Keratinocyte (primary cell): ENCODE measurements around the gene ANKFN1. TPM values are rescaled to one million over a fixed set of nuclear protein-coding genes. Genes with fewer than 3 reads are reported as not detected.

Experiments
- DNase-seq: peaks from one replicate; pipeline ENCODE4 v3.0.0-alpha.2; 2011; ENCODE audit warnings: low read depth, missing footprints, low spot score
- FAIRE-seq: peaks from 2 replicates; lab custom pipeline; 2011; peaks lifted over from hg19 to GRCh38; lab: Jason Lieb, UNC
- H2AFZ ChIP-seq: 2 replicates; pipeline ENCODE4 v1.6.0; 2012; ENCODE audit warnings: low read length, control low read depth, inconsistent platforms; ENCODE audit not compliant: control insufficient read depth
- H3K27ac ChIP-seq: 2 replicates; pipeline ENCODE4 v1.5.1; 2011; ENCODE audit warnings: low read length; ENCODE audit not compliant: control insufficient read depth, insufficient read depth
- H3K27me3 ChIP-seq: 3 replicates; pipeline ENCODE4 v1.6.0; 2011; ENCODE audit warnings: low read length; ENCODE audit not compliant: control insufficient read depth, insufficient read depth; ENCODE audit errors: extremely low read depth
- H3K36me3 ChIP-seq, 2 experiments: 2 replicates in 1 of 2; 3 replicates in 1 of 2; pipeline ENCODE4 v1.5.1; 2011; ENCODE audit warnings: low read length in 2 of 2, mild to moderate bottlenecking in 1 of 2; ENCODE audit not compliant: control insufficient read depth in 2 of 2, insufficient read depth in 2 of 2; ENCODE audit errors: extremely low read depth in 1 of 2
- H3K4me1 ChIP-seq: 3 replicates; pipeline ENCODE4 v1.5.1; 2011; ENCODE audit warnings: low read length; ENCODE audit not compliant: control insufficient read depth, insufficient read depth; ENCODE audit errors: extremely low read depth
- H3K4me2 ChIP-seq: 3 replicates; pipeline ENCODE4 v1.6.0; 2011; ENCODE audit warnings: low read depth, low read length; ENCODE audit not compliant: control insufficient read depth, insufficient read depth; ENCODE audit errors: extremely low read depth
- H3K4me3 ChIP-seq, 3 experiments: fragments of 200-600 bp in 1 of 3; sonication (generic) in 1 of 3; 2 replicates in 2 of 3; 3 replicates in 1 of 3; pipeline ENCODE4 v1.5.1; 2011 to 2016; ENCODE audit warnings: low read length in 3 of 3, mild to moderate bottlenecking in 3 of 3, control low read depth in 2 of 3, inconsistent platforms in 1 of 3, low read depth in 1 of 3, mixed read lengths in 1 of 3, mixed run types in 1 of 3, moderate library complexity in 1 of 3; ENCODE audit not compliant: control insufficient read depth in 2 of 3, insufficient read depth in 2 of 3; ENCODE audit errors: extremely low read depth in 1 of 3
- H3K79me2 ChIP-seq: 2 replicates; pipeline ENCODE4 v1.6.0; 2012; ENCODE audit warnings: low read length; ENCODE audit not compliant: control insufficient read depth, insufficient read depth
- H3K9ac ChIP-seq: 3 replicates; pipeline ENCODE4 v1.6.0; 2011; ENCODE audit warnings: low read length; ENCODE audit not compliant: control insufficient read depth, insufficient read depth; ENCODE audit errors: extremely low read depth
- H3K9me1 ChIP-seq: 3 replicates; pipeline ENCODE4 v1.6.0; 2011; ENCODE audit warnings: low read length; ENCODE audit not compliant: control insufficient read depth, insufficient read depth; ENCODE audit errors: extremely low read depth
- H3K9me3 ChIP-seq: 2 replicates; pipeline ENCODE4 v1.5.1; 2012; ENCODE audit warnings: low read depth, low read length; ENCODE audit not compliant: control insufficient read depth
- H4K20me1 ChIP-seq: 3 replicates; pipeline ENCODE4 v1.6.0; 2011; ENCODE audit warnings: low read length; ENCODE audit not compliant: control insufficient read depth, insufficient read depth; ENCODE audit errors: extremely low read depth
- EZH2 ChIP-seq: IDR thresholded peaks from one replicate; pipeline ENCODE4 v1.6.1; 2012; ENCODE audit warnings: inconsistent platforms, mild to moderate bottlenecking, low read length, moderate library complexity
- dilution Hi-C: fragments of 300-500 bp; cut with MboI; formaldehyde crosslinking; loops from one replicate; pipeline ENCODE4 v1.7.0; 2020; ENCODE audit warnings: low sequenced_read_pairs; ENCODE audit not compliant: extremely low pct_ligation_motif_present
- polyA plus RNA-seq, 5 experiments: library from polyadenylated mRNA; depleted of rRNA in 3 of 5; stranded (reverse) in 3 of 5; stranded (forward) in 1 of 5; unstranded in 1 of 5; fragments of >200 nt; gene quantifications; 1 replicate in 1 of 5; 2 replicates in 3 of 5; 3 replicates in 1 of 5; pipeline versions ENCODE4 v1.2.1 to v1.2.3, GENCODE V29; 2011 to 2012; ENCODE audit warnings: missing spikeins in 2 of 5, low read depth in 1 of 5, low replicate concordance in 1 of 5
- TF ChIP-seq, protein P1 (sequence below), 3 experiments: IDR thresholded peaks in 1 of 3; conservative IDR thresholded peaks in 1 of 3; optimal IDR thresholded peaks in 1 of 3; 2 replicates in 2 of 3; 3 replicates in 1 of 3; pipeline versions ENCODE3 to v1.5.1; 2011; ENCODE audit warnings: low read length in 3 of 3, mild to moderate bottlenecking in 3 of 3, moderate library complexity in 2 of 3, control low read depth in 1 of 3, inconsistent platforms in 1 of 3; ENCODE audit not compliant: insufficient read depth in 2 of 3; ENCODE audit errors: extremely low read depth in 1 of 3

ANKFN1 gene
- polyA plus RNA-seq, 1 donor (not counting 4 experiments of a cell fraction or from before 2014, with no cell fraction given) = 0.12 TPM

DNA sequence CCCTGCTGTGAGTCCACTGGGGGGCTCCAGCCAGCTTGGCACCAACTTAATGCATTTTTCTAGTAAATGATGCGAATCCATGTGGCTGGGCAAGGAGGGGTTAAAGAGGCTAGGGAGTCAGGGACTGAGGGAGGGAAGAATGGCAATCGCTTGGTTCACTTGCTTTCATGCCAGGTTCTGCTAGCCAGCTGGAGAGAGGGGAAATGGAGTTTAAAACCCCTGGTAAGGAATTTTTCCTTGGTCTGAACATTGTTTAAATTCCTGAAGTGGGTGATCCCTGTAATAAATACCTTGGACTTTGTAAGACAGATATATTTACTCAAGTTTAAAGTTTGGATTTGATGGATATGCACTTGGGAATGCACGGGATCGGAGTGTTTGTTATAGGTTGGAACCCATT, 22.8 kb downstream of the ANKFN1 start:
- Histone ChIP-seq H3K27me3 (no peaks in the 10 kb centered on the region), H3K4me3 (no peak overlapping the region), H3K9ac (no peak overlapping the region), H3K79me2 (no peaks in the 10 kb centered on the region), H2AFZ (no peak overlapping the region), H3K9me1 (no peaks in the 10 kb centered on the region), H3K36me3 (no peaks in the 10 kb centered on the region), H4K20me1 (no peaks in the 10 kb centered on the region), H3K4me2 (no peak overlapping the region), H3K9me3 (no peaks in the 10 kb centered on the region), H3K27ac (no peak overlapping the region), H3K4me1 (no peaks in the 10 kb centered on the region)
- dilution Hi-C loops = no loop called here
- TF ChIP-seq, protein P1, sequence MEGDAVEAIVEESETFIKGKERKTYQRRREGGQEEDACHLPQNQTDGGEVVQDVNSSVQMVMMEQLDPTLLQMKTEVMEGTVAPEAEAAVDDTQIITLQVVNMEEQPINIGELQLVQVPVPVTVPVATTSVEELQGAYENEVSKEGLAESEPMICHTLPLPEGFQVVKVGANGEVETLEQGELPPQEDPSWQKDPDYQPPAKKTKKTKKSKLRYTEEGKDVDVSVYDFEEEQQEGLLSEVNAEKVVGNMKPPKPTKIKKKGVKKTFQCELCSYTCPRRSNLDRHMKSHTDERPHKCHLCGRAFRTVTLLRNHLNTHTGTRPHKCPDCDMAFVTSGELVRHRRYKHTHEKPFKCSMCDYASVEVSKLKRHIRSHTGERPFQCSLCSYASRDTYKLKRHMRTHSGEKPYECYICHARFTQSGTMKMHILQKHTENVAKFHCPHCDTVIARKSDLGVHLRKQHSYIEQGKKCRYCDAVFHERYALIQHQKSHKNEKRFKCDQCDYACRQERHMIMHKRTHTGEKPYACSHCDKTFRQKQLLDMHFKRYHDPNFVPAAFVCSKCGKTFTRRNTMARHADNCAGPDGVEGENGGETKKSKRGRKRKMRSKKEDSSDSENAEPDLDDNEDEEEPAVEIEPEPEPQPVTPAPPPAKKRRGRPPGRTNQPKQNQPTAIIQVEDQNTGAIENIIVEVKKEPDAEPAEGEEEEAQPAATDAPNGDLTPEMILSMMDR (optimal IDR thresholded peaks at IDR 0.05 in 1 of 3, IDR thresholded peaks at IDR 0.05 in 1 of 3, conservative IDR thresholded peaks at IDR 0.05 in 1 of 3; ENCODE audit: extremely low read depth in 1 of 3, insufficient read depth in 2 of 3, low read length in 3 of 3) = no peak
- TF ChIP-seq EZH2 = no peak
- DNase-seq (no peak), FAIRE-seq (no peak)

DNA sequence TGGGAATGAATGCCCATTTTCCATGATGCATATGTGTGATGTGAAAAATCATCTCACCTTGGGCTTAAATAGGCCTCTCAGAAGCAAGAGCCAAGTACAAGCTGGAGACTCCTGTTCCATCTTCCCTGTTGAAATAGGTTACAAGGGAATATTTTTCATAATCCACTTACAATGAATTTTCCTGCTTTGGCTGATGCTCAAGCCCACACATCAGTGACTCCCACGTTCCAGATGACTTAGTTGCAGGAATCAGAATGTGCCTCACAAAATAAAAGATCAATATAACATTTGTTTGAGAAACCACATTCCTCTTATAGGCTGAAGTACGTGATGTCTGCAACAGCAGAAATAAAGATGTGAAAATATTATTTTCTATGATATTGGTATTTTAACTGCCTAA, 24.1 kb downstream of the ANKFN1 start:
- DNase-seq = no peak
- Histone ChIP-seq H3K4me1 (no peaks in the 10 kb centered on the region), H3K27me3 (no peaks in the 10 kb centered on the region), H2AFZ (no peak overlapping the region), H3K27ac (no peak overlapping the region), H3K79me2 (no peaks in the 10 kb centered on the region), H3K4me3 (no peak overlapping the region), H4K20me1 (no peaks in the 10 kb centered on the region), H3K4me2 (no peak overlapping the region), H3K9me3 (no peaks in the 10 kb centered on the region), H3K9me1 (no peaks in the 10 kb centered on the region), H3K9ac (no peak overlapping the region), H3K36me3 (no peaks in the 10 kb centered on the region)
- dilution Hi-C loops = no loop called here
- TF ChIP-seq, protein P1 (optimal IDR thresholded peaks at IDR 0.05 in 1 of 3, IDR thresholded peaks at IDR 0.05 in 1 of 3, conservative IDR thresholded peaks at IDR 0.05 in 1 of 3; ENCODE audit: extremely low read depth in 1 of 3, insufficient read depth in 2 of 3, low read length in 3 of 3) = no peak
- TF ChIP-seq EZH2 = no peak
- no peak for FAIRE-seq
